Activated CD8-positive, alpha-beta T cell treated with anti-CD3 and anti-CD28 coated beads for 36 hours (primary cell): Measurements from ENCODE around the gene HOXA5. TPM values are rescaled to one million over a fixed set of nuclear protein-coding genes. Genes with fewer than 3 reads are reported as not detected.

Experiments
- ATAC-seq: fragments of 200-7000 bp; cut with Tn5 transposase; one replicate; pipeline ENCODE4 v1.10.0; 2021; ENCODE audit warnings: mild to moderate bottlenecking, moderate library complexity
- CTCF ChIA-PET: fragments of 350-600 bp; sonication (Branson Sonifier 250); formaldehyde crosslinking; loops from one replicate; lab custom pipeline; 2021; ENCODE audit warnings: antibody characterized with exemption; lab: Charles Lee
- POLR2A ChIA-PET: fragments of 350-600 bp; sonication (Branson Sonifier 250); formaldehyde crosslinking; loops from one replicate; lab custom pipeline; 2021; ENCODE audit warnings: antibody characterized with exemption; lab: Charles Lee
- DNase-seq: peaks from one replicate; pipeline ENCODE4 v3.0.0-alpha.2; 2020
- H3K27ac Mint-ChIP-seq: one replicate; pipeline ENCODE4 v1.8.0; 2021; ENCODE audit warnings: mild to moderate bottlenecking, mixed read lengths
- H3K27me3 Mint-ChIP-seq: one replicate; pipeline ENCODE4 v1.8.0; 2021; ENCODE audit warnings: mixed read lengths
- H3K36me3 Mint-ChIP-seq: one replicate; pipeline ENCODE4 v1.8.0; 2021; ENCODE audit warnings: low read depth, mixed read lengths
- H3K4me1 Mint-ChIP-seq: one replicate; pipeline ENCODE4 v1.8.0; 2021; ENCODE audit warnings: low read depth, mixed read lengths
- H3K4me3 Mint-ChIP-seq: one replicate; pipeline ENCODE4 v1.8.0; 2021; ENCODE audit warnings: mild to moderate bottlenecking, moderate library complexity, mixed read lengths
- H3K9me3 Mint-ChIP-seq: one replicate; pipeline ENCODE4 v1.8.0; 2021; ENCODE audit warnings: mixed read lengths
- CTCF ChIP-seq: fragments of 200-600 bp; IDR thresholded peaks from one replicate; pipeline ENCODE4 v1.8.0; 2022; ENCODE audit warnings: antibody characterized with exemption, mild to moderate bottlenecking
- intact Hi-C: fragments of 100-400 bp; cut with micrococcal nuclease; formaldehyde crosslinking; loops from one replicate; pipeline ENCODE4 v1.10.0; 2022
- total RNA-seq, 2 experiments: library from RNA; stranded (reverse); gene quantifications; one replicate each; pipeline ENCODE4 v1.2.3, GENCODE V29; 2021

The HOXA5 gene
- total RNA-seq, 2 experiments from 2014 or later = not detected

GRCh38 chr7:27112955-27113949 is 30.2 kb downstream of the HOXA5 start:
- DNase-seq (no peak), ATAC-seq (no peak)
- Mint-ChIP-seq H3K36me3 (no peaks in the 10 kb centered on the region), H3K27ac (no peak overlapping the region), H3K9me3 (no peaks in the 10 kb centered on the region), H3K4me3 (no peak overlapping the region), H3K27me3 (no peaks in the 10 kb centered on the region), H3K4me1 (no peaks in the 10 kb centered on the region)
- TF ChIP-seq CTCF = no peak
- ChIA-PET POLR2A (no interaction called here), CTCF (no interaction called here)
- intact Hi-C loops = no loop called here

DNA sequence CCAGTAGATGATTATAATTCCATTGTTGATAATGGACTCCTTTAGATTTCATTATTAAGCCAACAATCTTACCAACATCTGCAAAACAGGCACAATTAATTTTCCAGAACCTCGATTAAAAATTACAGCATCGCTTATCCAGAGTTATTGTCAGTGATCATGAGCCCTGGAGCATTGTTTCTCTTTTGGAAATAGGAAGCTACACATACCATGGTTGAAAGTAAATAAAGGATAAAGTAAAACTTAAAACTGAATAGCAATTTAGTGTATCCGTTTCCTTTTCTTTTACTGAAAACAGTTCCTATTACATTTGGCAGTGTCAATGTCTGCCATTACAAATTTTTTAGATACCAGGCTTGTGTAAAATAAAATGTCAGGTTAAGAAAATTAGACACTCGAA is 31.1 kb downstream of the HOXA5 start:
- Mint-ChIP-seq H3K4me1 (no peaks in the 10 kb centered on the region), H3K4me3 (no peak overlapping the region), H3K27me3 (no peaks in the 10 kb centered on the region), H3K36me3 (no peaks in the 10 kb centered on the region), H3K9me3 (no peaks in the 10 kb centered on the region), H3K27ac (no peak overlapping the region)
- intact Hi-C loops = no loop called here
- no peak for DNase-seq
- TF ChIP-seq CTCF = no peak
- no peak for ATAC-seq
- ChIA-PET CTCF (no interaction called here), POLR2A (no interaction called here)

DNA sequence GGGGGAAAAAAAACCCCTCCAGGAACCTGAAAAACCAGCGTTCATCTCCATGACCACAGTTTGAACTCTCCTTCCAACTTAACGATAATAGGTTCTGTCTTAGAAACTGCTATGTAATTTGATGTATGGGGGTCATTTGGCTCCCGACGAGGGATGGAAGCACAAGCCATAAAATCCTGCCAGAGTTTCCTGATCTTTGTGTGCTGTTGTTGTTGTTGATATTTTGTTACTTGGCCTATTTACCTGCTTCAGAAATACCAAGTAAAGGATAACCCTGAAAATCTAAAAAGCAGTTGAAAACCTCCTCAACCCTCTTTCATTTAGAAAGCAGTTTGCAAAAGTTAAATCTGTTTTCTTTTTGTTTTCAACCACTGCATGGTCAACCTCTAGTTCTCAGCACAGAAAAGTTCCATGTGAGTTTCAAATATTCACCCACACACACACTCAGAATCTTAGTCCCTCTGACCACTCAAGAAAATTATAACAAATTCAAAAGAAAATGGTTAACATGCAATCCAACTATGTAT is 31.7 kb downstream of the HOXA5 start:
- ATAC-seq (no peak), DNase-seq (no peak)
- TF ChIP-seq CTCF = no peak
- Mint-ChIP-seq H3K36me3 (no peaks in the 10 kb centered on the region), H3K27ac (no peak overlapping the region), H3K9me3 (no peaks in the 10 kb centered on the region), H3K4me1 (no peaks in the 10 kb centered on the region), H3K4me3 (no peak overlapping the region), H3K27me3 (no peaks in the 10 kb centered on the region)
- POLR2A ChIA-PET = no interaction called here
- CTCF ChIA-PET = no interaction called here
- intact Hi-C loops = no loop called here

- Mint-ChIP-seq H3K27me3 (no peaks in the 10 kb centered on the region), H3K9me3 (no peaks in the 10 kb centered on the region), H3K4me3 (no peak overlapping the region), H3K4me1 (no peaks in the 10 kb centered on the region), H3K36me3 (no peaks in the 10 kb centered on the region), H3K27ac (no peak overlapping the region)
- no peak for ATAC-seq
- ChIA-PET POLR2A (interaction anchor here (0.8 to 1.3 kb wide), 3 partner anchors 10 to 38 kb away, joined by 3 read pairs; no protein-coding TSS in a partner anchor), CTCF (interaction anchor here (0.6 kb wide), 1 partner anchor 44 kb away, joined by 3 read pairs; no protein-coding TSS in a partner anchor)
- intact Hi-C loops = no loop called here
- TF ChIP-seq CTCF = no peak
- DNase-seq = no peak
These were observed 32.3 kb downstream of the HOXA5 start for GRCh38 chr7:27111042-27111750.
